T-cell (primary cell): ENCODE measurements around the gene CSRP3. TPM values are rescaled to one million over a fixed set of nuclear protein-coding genes. Genes with fewer than 3 reads are reported as not detected.

Source experiments
- ATAC-seq, 4 experiments: fragments of 200-7000 bp in 3 of 4; fragments of 150-1000 bp in 1 of 4; cut with Tn5 transposase; replicated peaks in 1 of 4; 1 replicate in 3 of 4; 2 replicates in 1 of 4; pipeline ENCODE4 v1.10.0; 2021; ENCODE audit warnings: moderate library complexity in 3 of 4, mild to moderate bottlenecking in 2 of 4, moderate number of reproducible peaks in 1 of 4
- CTCF ChIA-PET, 2 donors: fragments of 300-600 bp; sonication (Branson Sonifier 250); formaldehyde crosslinking; loops; one replicate each; lab custom pipeline; 2022; ENCODE audit warnings: antibody characterized with exemption in 2 of 2; lab: Charles Lee
- POLR2A ChIA-PET, 2 donors: fragments of 300-600 bp; sonication (Branson Sonifier 250); formaldehyde crosslinking; loops; one replicate each; lab custom pipeline; 2022; ENCODE audit warnings: antibody characterized with exemption in 2 of 2; lab: Charles Lee
- DNase-seq, 35 experiments: peaks; one replicate each; pipeline versions ENCODE4 v3.0.0 to v3.0.0-alpha.2; 2013 to 2023
- H3K27ac ChIP-seq: one replicate; pipeline ENCODE4 v1.5.1; 2013; ENCODE audit warnings: low read length
- H3K27me3 ChIP-seq, 2 experiments: replicated peaks in 1 of 2; 1 replicate in 1 of 2; 2 replicates in 1 of 2; pipeline versions ENCODE4 v1.6.1 to v1.7.0; 2013; ENCODE audit warnings: low read length in 1 of 2, mixed read lengths in 1 of 2; ENCODE audit not compliant: control insufficient read depth in 2 of 2, insufficient read depth in 2 of 2; ENCODE audit errors: extremely low read depth in 1 of 2
- H3K36me3 ChIP-seq, 2 donors: 1 replicate in 1 of 2; 2 replicates in 1 of 2; pipeline versions ENCODE4 v1.6.1 to v1.7.0; 2013; ENCODE audit warnings: low read length in 1 of 2; ENCODE audit not compliant: control insufficient read depth in 2 of 2, insufficient read depth in 1 of 2; ENCODE audit errors: extremely low read depth in 1 of 2
- H3K4me1 ChIP-seq, 2 experiments: 1 replicate in 1 of 2; 2 replicates in 1 of 2; pipeline versions ENCODE4 v1.6.1 to v1.7.0; 2013; ENCODE audit warnings: low read length in 2 of 2, mixed read lengths in 1 of 2; ENCODE audit not compliant: insufficient read depth in 2 of 2, control insufficient read depth in 1 of 2; ENCODE audit errors: extremely low read depth in 1 of 2
- H3K4me3 ChIP-seq, 2 donors: 1 replicate in 1 of 2; 2 replicates in 1 of 2; pipeline versions ENCODE4 v1.5.1 to v1.7.0; 2013; ENCODE audit warnings: mild to moderate bottlenecking in 2 of 2, low read length in 1 of 2, moderate library complexity in 1 of 2; ENCODE audit not compliant: control insufficient read depth in 1 of 2; ENCODE audit errors: extremely low read depth in 1 of 2
- H3K9me3 ChIP-seq: 2 replicates; pipeline ENCODE4 v1.7.0; 2013
- H3K27ac Mint-ChIP-seq, 2 donors: one replicate each; pipeline ENCODE4 v1.8.0; 2020 to 2021; ENCODE audit warnings: mild to moderate bottlenecking in 2 of 2, mixed read lengths in 2 of 2
- H3K27me3 Mint-ChIP-seq, 2 donors: one replicate each; pipeline ENCODE4 v1.8.0; 2021 to 2022; ENCODE audit warnings: mixed read lengths in 2 of 2
- H3K36me3 Mint-ChIP-seq: one replicate; pipeline ENCODE4 v1.8.0; 2021; ENCODE audit warnings: mixed read lengths
- H3K4me1 Mint-ChIP-seq, 3 donors: one replicate each; pipeline ENCODE4 v1.8.0; 2020 to 2022; ENCODE audit warnings: mixed read lengths in 3 of 3, mild to moderate bottlenecking in 1 of 3
- H3K4me3 Mint-ChIP-seq, 3 donors: one replicate each; pipeline ENCODE4 v1.8.0; 2020 to 2022; ENCODE audit warnings: mild to moderate bottlenecking in 3 of 3, mixed read lengths in 3 of 3, moderate library complexity in 3 of 3
- H3K9me3 Mint-ChIP-seq, 3 donors: one replicate each; pipeline ENCODE4 v1.8.0; 2020 to 2022; ENCODE audit warnings: mixed read lengths in 3 of 3
- WGBS: methylation state at CpG from one replicate; pipeline ENCODE4 v1.1.5; 2013; ENCODE audit warnings: missing lambda C conversion rate; ENCODE audit not compliant: insufficient coverage; 5-methylcytosine and 5-hydroxymethylcytosine counted together
- total RNA-seq, 35 experiments: library from RNA in 6 of 35; stranded (reverse) in 6 of 35; fragments of 120-200 nt in 1 of 35; gene quantifications; one replicate each; pipeline versions ENCODE4 v1.2.1 to v1.2.4 and lab custom pipeline; 2013 to 2026

The CSRP3 gene
- total RNA-seq, 5 donors from 2014 or later (not counting 1 experiment from before 2014, with no cell fraction given), result not detected

GRCh38 chr11:19164881-19165280 is 36.9 kb downstream of the CSRP3 start:
- POLR2A ChIA-PET, result no interaction called here
- Histone ChIP-seq H3K4me3 (no peak overlapping the region), H3K9me3 (no peaks in the 10 kb centered on the region), H3K4me1 (no peaks in the 10 kb centered on the region), H3K36me3 (peaks cover 4 to 36% of the 10 kb centered on the region in 2 donors), H3K27ac (no peak overlapping the region), H3K27me3 (no peaks in the 10 kb centered on the region)
- Mint-ChIP-seq H3K36me3 (peaks cover 85% of the 10 kb centered on the region), H3K4me1 (peaks cover 0 to 6% (median 0%) of the 10 kb centered on the region in 3 donors), H3K27me3 (no peaks in the 10 kb centered on the region), H3K27ac (no peak overlapping the region), H3K9me3 (no peaks in the 10 kb centered on the region), H3K4me3 (no peak overlapping the region)
- CTCF ChIA-PET, result no interaction called here
- no CpG with 5 or more reads among the region's 2 CpGs for WGBS
- ATAC-seq, result no peak
- no peak for DNase-seq

GRCh38 chr11:19164230-19164855 is 37.4 kb downstream of the CSRP3 start:
- Histone ChIP-seq H3K27me3 (no peaks in the 10 kb centered on the region), H3K9me3 (no peaks in the 10 kb centered on the region), H3K4me3 (no peak overlapping the region), H3K27ac (no peak overlapping the region), H3K36me3 (peaks cover 4 to 42% of the 10 kb centered on the region in 2 donors), H3K4me1 (no peaks in the 10 kb centered on the region)
- Mint-ChIP-seq H3K4me1 (peaks cover 0 to 6% (median 0%) of the 10 kb centered on the region in 3 donors), H3K27ac (no peak overlapping the region), H3K9me3 (no peaks in the 10 kb centered on the region), H3K4me3 (no peak overlapping the region), H3K36me3 (peaks cover 85% of the 10 kb centered on the region), H3K27me3 (no peaks in the 10 kb centered on the region)
- no peak for ATAC-seq
- DNase-seq, result no peak
- ChIA-PET CTCF (no interaction called here), POLR2A (no interaction called here)
- WGBS, result no CpG with 5 or more reads among the region's 4 CpGs

- H3K27ac Mint-ChIP-seq, result no peak overlapping the region
- DNase-seq (no peak), ATAC-seq (no peak)
- no peaks in the 10 kb centered on the region for H3K4me1 ChIP-seq
- H3K4me3 Mint-ChIP-seq, result no peak overlapping the region
- no CpG with 5 or more reads among the region's 1 CpG for WGBS
- peaks cover 83% of the 10 kb centered on the region for H3K36me3 Mint-ChIP-seq
- POLR2A ChIA-PET, result no interaction called here
- H3K9me3 ChIP-seq, result no peaks in the 10 kb centered on the region
- no peaks in the 10 kb centered on the region for H3K27me3 Mint-ChIP-seq
- peaks cover 4 to 46% of the 10 kb centered on the region in 2 donors for H3K36me3 ChIP-seq
- H3K27me3 ChIP-seq, result no peaks in the 10 kb centered on the region
- no peaks in the 10 kb centered on the region for H3K9me3 Mint-ChIP-seq
- peaks cover 0 to 6% (median 0%) of the 10 kb centered on the region in 3 donors for H3K4me1 Mint-ChIP-seq
- no peak overlapping the region for H3K27ac ChIP-seq
- CTCF ChIA-PET, result no interaction called here
- H3K4me3 ChIP-seq, result no peak overlapping the region
Observed at GRCh38 chr11:19163617-19164016, 38.2 kb downstream of the CSRP3 start.

GRCh38 chr11:19162951-19163505 is 38.8 kb downstream of the CSRP3 start:
- H3K4me1 Mint-ChIP-seq, result peaks cover 0 to 6% (median 0%) of the 10 kb centered on the region in 3 donors
- H3K27me3 Mint-ChIP-seq, result no peaks in the 10 kb centered on the region
- H3K4me3 Mint-ChIP-seq, result no peak overlapping the region
- H3K4me3 ChIP-seq, result no peak overlapping the region
- no peak for ATAC-seq
- CTCF ChIA-PET, result no interaction called here
- POLR2A ChIA-PET, result no interaction called here
- no peaks in the 10 kb centered on the region for H3K4me1 ChIP-seq
- peaks cover 3 to 44% of the 10 kb centered on the region in 2 donors for H3K36me3 ChIP-seq
- peaks cover 80% of the 10 kb centered on the region for H3K36me3 Mint-ChIP-seq
- no peaks in the 10 kb centered on the region for H3K27me3 ChIP-seq
- no peak for DNase-seq
- WGBS, result no CpG with 5 or more reads among the region's 1 CpG
- H3K27ac Mint-ChIP-seq, result no peak overlapping the region
- no peaks in the 10 kb centered on the region for H3K9me3 Mint-ChIP-seq
- no peak overlapping the region for H3K27ac ChIP-seq
- no peaks in the 10 kb centered on the region for H3K9me3 ChIP-seq

- Mint-ChIP-seq H3K36me3 (peaks cover 84% of the 10 kb centered on the region), H3K27ac (no peak overlapping the region), H3K4me3 (no peak overlapping the region), H3K27me3 (no peaks in the 10 kb centered on the region), H3K9me3 (no peaks in the 10 kb centered on the region), H3K4me1 (peaks cover 0 to 11% (median 0%) of the 10 kb centered on the region in 3 donors)
- Histone ChIP-seq H3K36me3 (peaks cover 0 to 45% of the 10 kb centered on the region in 2 donors), H3K4me3 (no peak overlapping the region), H3K9me3 (no peaks in the 10 kb centered on the region), H3K4me1 (no peaks in the 10 kb centered on the region), H3K27ac (no peak overlapping the region), H3K27me3 (no peaks in the 10 kb centered on the region)
- ChIA-PET CTCF (no interaction called here), POLR2A (no interaction called here)
- no CpG with 5 or more reads among the region's 2 CpGs for WGBS
- DNase-seq (no peak), ATAC-seq (no peak)
Observed at GRCh38 chr11:19161651-19162050, 40.1 kb downstream of the CSRP3 start.

GRCh38 chr11:19160847-19161246 is 40.9 kb downstream of the CSRP3 start:
- ChIA-PET POLR2A (interaction anchor here in 1 of 2 donors (0.6 kb wide), 1 partner anchor 248 kb away, joined by 3 read pairs; no protein-coding TSS in a partner anchor), CTCF (interaction anchor here in 1 of 2 donors (0.5 kb wide), 1 partner anchor 19 kb away, joined by 3 read pairs; no protein-coding TSS in a partner anchor)
- Histone ChIP-seq H3K36me3 (peaks cover 0 to 45% of the 10 kb centered on the region in 2 donors), H3K4me1 (no peaks in the 10 kb centered on the region), H3K4me3 (no peak overlapping the region), H3K27me3 (no peaks in the 10 kb centered on the region), H3K9me3 (no peaks in the 10 kb centered on the region), H3K27ac (no peak overlapping the region)
- Mint-ChIP-seq H3K4me1 (peaks cover 0 to 12% (median 0%) of the 10 kb centered on the region in 3 donors), H3K9me3 (no peaks in the 10 kb centered on the region), H3K27ac (no peak overlapping the region), H3K4me3 (no peak overlapping the region), H3K36me3 (peaks cover 81% of the 10 kb centered on the region), H3K27me3 (no peaks in the 10 kb centered on the region)
- no peak for ATAC-seq
- WGBS, result 100% methylated on average over 6 of the region's 6 CpGs
- no peak for DNase-seq
